HG02840 (cell line): Measurements from ENCODE around the gene TAS2R3.

ENCODE experiments used
- ATAC-seq: cut with Tn5 transposase; IDR thresholded peaks from one replicate; pipeline ENCODE4 v1.9.1; 2021; ENCODE audit warnings: mild to moderate bottlenecking, moderate library complexity, moderate number of reproducible peaks; ENCODE audit not compliant: unreplicated experiment, low FRiP score

The TAS2R3 gene

DNA sequence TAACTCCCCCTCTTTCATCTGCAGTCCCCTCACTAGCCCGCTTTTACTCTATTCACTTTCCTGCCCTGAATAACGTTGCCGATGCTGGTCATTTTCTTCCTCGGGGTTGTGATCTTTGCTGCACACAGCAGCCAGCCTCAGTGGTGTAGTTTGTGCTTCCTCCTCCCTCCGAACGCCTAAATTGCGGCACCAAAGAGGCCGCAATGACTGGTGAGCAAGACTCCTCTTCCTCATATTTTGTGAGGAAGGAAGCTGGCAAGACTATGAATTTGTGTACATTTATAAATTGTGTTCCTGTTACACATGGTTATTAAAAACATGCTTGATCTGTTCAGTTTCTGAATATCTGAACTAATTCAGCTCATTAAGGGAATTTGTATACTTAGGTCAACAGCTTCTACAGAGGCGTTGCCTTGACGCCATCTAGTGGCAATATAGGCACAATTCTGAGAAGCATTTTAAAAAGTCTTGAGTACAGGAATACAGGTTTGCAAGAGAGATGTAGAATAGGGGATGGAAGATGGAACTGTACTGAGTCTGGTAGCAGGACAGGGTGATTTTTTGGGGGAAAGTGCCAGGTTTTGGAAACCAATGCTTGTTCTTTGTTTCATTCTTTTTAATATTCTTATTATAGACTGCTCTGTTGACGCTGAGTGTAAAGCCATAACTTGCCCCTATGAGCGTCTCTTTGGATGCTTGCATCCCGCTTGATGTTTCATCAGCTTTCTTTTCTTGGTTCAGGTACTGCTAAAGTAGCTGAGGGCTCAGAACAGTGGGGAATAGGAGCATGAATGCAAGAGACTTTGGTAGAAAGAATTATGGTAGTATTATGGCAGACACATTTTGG, 22.0 kb downstream of the TAS2R3 start:
- ATAC-seq, result no peak

- no peak for ATAC-seq
Measured at GRCh38 chr7:141788296-141788695, 24.4 kb downstream of the TAS2R3 start.

GRCh38 chr7:141789917-141790316, 26.0 kb downstream of the TAS2R3 start, which contains the start of gene TAS2R5:
Gene TAS2R5 (plus strand): TSS chr7:141790217. CDS start chr7:141790362, 145 bp downstream.
- ATAC-seq, result no peak

DNA sequence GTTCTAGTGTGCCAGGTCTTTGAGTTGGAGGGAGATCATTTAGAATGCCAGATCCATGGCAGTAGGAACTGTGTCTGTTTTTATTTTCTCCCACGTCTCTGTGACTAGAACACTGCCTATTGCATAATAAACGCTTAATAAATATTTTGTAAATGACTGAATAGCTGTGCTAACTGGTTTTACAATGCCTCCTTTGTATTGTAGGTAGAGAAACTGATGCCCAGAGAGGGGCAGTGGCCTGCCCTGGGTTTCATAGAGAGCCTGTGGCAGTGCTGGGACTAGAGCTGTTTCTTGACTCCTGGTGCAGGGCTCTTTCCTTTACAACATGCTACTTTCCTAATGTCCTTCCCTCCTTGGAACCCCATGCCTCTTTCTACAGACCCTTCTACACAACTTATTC, 28.6 kb downstream of the TAS2R3 start:
- no peak for ATAC-seq
